A549 (cell line): ENCODE results near the gene NOTCH2.

Experiments used
- EP300 ChIP-seq, 2 experiments: fragments of >200 bp; sonication (Bioruptor Twin); formaldehyde crosslinking; IDR thresholded peaks; 2 replicates in 1 of 2; 3 replicates in 1 of 2; pipeline ENCODE4 v1.6.1; 2016 to 2017
- SMC3 ChIP-seq: fragments of >200 bp; sonication (Bioruptor Twin); formaldehyde crosslinking; IDR thresholded peaks from 3 replicates; pipeline ENCODE4 v1.6.1; 2018; ENCODE audit warnings: inconsistent platforms
- ZSCAN20 ChIP-seq: fragments of 250-450 bp; sonication (Bioruptor Pico); IDR thresholded peaks from 2 replicates; pipeline ENCODE4 v1.8.0; 2022; ENCODE audit warnings: mild to moderate bottlenecking, moderate library complexity
- TF ChIP-seq, protein P1 (sequence below): fragments of >200 bp; sonication (Bioruptor Twin); formaldehyde crosslinking; IDR thresholded peaks from 3 replicates; pipeline ENCODE4 v1.5.1; 2016
- TF ChIP-seq, protein P2 (sequence below): fragments of >200 bp; sonication (Bioruptor Twin); formaldehyde crosslinking; IDR thresholded peaks from 3 replicates; pipeline ENCODE4 v1.6.1; 2016
- TF ChIP-seq, protein P3 (sequence below): fragments of 250-450 bp; sonication (Bioruptor Pico); IDR thresholded peaks from 2 replicates; pipeline ENCODE4 v1.5.0; 2021; ENCODE audit warnings: mild to moderate bottlenecking, moderate library complexity, borderline replicate concordance
- TF ChIP-seq, protein P4 (sequence below): fragments of 150-350 bp; IDR thresholded peaks from 2 replicates; pipeline ENCODE4 v1.6.1; 2014; ENCODE audit warnings: low read depth, mild to moderate bottlenecking, low read length

DNA sequence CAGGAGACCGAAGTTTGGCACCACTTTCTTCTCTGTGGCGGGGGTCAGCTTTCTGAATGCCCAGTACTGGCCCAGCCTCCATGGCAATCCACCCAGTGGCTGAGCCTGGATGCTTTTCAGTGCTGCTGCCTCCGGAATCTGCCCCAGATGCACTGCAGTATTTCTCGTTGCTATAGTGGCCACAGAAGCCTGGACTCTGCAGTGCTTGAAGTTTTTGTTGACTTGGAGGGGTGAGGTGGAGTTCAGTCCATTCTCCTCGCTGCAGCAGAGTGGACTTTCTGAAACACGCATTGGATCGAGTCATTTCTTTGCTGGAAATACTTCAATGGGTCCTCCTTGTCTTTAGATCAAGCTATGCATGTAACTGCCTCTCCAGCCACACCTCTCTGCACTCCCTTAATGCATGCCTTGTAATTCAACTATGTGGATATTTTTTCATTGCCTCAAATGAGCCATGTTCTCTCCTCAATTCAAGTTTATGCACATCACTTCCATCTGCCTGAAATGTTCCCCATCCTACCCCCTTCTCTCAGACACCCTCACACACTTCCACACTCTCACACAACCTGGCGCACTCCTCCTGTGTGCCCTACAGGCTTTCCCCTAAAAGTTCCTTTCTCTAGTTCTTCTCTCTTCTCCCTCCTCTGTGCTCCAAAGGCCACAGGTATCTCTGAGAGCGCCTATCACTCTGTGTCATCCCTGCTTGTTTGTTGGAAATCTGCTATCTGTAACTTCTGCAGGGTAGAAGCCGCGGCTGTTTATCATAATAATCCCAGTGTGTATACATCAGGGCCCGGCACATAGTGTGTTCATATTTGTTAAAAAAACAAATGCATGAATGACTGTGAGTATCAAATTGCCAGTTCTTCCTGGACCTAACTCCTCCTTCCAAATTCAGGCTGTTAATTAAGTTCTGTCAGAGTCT lies 189.7 kb downstream of the NOTCH2 start:
- TF ChIP-seq, protein P1, sequence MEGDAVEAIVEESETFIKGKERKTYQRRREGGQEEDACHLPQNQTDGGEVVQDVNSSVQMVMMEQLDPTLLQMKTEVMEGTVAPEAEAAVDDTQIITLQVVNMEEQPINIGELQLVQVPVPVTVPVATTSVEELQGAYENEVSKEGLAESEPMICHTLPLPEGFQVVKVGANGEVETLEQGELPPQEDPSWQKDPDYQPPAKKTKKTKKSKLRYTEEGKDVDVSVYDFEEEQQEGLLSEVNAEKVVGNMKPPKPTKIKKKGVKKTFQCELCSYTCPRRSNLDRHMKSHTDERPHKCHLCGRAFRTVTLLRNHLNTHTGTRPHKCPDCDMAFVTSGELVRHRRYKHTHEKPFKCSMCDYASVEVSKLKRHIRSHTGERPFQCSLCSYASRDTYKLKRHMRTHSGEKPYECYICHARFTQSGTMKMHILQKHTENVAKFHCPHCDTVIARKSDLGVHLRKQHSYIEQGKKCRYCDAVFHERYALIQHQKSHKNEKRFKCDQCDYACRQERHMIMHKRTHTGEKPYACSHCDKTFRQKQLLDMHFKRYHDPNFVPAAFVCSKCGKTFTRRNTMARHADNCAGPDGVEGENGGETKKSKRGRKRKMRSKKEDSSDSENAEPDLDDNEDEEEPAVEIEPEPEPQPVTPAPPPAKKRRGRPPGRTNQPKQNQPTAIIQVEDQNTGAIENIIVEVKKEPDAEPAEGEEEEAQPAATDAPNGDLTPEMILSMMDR: no peak
- TF ChIP-seq, protein P2, sequence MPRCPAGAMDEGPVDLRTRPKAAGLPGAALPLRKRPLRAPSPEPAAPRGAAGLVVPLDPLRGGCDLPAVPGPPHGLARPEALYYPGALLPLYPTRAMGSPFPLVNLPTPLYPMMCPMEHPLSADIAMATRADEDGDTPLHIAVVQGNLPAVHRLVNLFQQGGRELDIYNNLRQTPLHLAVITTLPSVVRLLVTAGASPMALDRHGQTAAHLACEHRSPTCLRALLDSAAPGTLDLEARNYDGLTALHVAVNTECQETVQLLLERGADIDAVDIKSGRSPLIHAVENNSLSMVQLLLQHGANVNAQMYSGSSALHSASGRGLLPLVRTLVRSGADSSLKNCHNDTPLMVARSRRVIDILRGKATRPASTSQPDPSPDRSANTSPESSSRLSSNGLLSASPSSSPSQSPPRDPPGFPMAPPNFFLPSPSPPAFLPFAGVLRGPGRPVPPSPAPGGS: no peak
- TF ChIP-seq SMC3: no peak
- TF ChIP-seq ZSCAN20 (CRISPR knock-in tag): no peak
- TF ChIP-seq, protein P3, sequence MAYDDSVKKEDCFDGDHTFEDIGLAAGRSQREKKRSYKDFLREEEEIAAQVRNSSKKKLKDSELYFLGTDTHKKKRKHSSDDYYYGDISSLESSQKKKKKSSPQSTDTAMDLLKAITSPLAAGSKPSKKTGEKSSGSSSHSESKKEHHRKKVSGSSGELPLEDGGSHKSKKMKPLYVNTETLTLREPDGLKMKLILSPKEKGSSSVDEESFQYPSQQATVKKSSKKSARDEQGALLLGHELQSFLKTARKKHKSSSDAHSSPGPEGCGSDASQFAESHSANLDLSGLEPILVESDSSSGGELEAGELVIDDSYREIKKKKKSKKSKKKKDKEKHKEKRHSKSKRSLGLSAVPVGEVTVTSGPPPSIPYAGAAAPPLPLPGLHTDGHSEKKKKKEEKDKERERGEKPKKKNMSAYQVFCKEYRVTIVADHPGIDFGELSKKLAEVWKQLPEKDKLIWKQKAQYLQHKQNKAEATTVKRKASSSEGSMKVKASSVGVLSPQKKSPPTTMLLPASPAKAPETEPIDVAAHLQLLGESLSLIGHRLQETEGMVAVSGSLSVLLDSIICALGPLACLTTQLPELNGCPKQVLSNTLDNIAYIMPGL (CRISPR knock-in tag): no peak
- no peak for TF ChIP-seq EP300 (IDR thresholded peaks at IDR 0.05)
- TF ChIP-seq, protein P4, sequence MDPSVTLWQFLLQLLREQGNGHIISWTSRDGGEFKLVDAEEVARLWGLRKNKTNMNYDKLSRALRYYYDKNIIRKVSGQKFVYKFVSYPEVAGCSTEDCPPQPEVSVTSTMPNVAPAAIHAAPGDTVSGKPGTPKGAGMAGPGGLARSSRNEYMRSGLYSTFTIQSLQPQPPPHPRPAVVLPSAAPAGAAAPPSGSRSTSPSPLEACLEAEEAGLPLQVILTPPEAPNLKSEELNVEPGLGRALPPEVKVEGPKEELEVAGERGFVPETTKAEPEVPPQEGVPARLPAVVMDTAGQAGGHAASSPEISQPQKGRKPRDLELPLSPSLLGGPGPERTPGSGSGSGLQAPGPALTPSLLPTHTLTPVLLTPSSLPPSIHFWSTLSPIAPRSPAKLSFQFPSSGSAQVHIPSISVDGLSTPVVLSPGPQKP: no peak
